WTC11 (cell line): ENCODE results near the gene COL27A1. TPM values are rescaled to one million over a fixed set of nuclear protein-coding genes. Genes with fewer than 3 reads are reported as not detected.
"Not testable (repeated sequence)": the region's sequence is repeated elsewhere in the genome, so short reads cannot be mapped to it uniquely, and the experiment has no call there.

ENCODE experiments used
- ATAC-seq: fragments of 200-7000 bp; cut with Tn5 transposase; 2 replicates; pipeline ENCODE4 v1.10.0; 2021; ENCODE audit warnings: mild to moderate bottlenecking, moderate library complexity
- CTCF ChIA-PET: fragments of 300-600 bp; sonication (Branson Sonifier 250); formaldehyde crosslinking; loops from one replicate; lab custom pipeline; 2021; ENCODE audit warnings: antibody characterized with exemption; lab: Charles Lee
- POLR2A ChIA-PET: fragments of 350-600 bp; sonication (Branson Sonifier 250); formaldehyde crosslinking; loops from one replicate; lab custom pipeline; 2021; ENCODE audit warnings: antibody characterized with exemption; lab: Charles Lee
- DNase-seq: peaks from one replicate; pipeline ENCODE4 v3.0.0; 2021; ENCODE audit warnings: low spot score
- H3K27ac Mint-ChIP-seq: 2 replicates; pipeline ENCODE4 v1.8.0; 2021; ENCODE audit warnings: mixed read lengths
- H3K27me3 Mint-ChIP-seq: 2 replicates; pipeline ENCODE4 v1.8.0; 2021; ENCODE audit warnings: low read depth, mild to moderate bottlenecking, moderate library complexity, mixed read lengths
- H3K36me3 Mint-ChIP-seq: 2 replicates; pipeline ENCODE4 v1.8.0; 2021; ENCODE audit warnings: mixed read lengths
- H3K4me1 Mint-ChIP-seq: 2 replicates; pipeline ENCODE4 v1.8.0; 2022; ENCODE audit warnings: mixed read lengths
- H3K4me3 Mint-ChIP-seq: 2 replicates; pipeline ENCODE4 v1.8.0; 2021; ENCODE audit warnings: mild to moderate bottlenecking, moderate library complexity, mixed read lengths
- H3K9me3 Mint-ChIP-seq: 2 replicates; pipeline ENCODE4 v1.8.0; 2021; ENCODE audit warnings: mixed read lengths
- E2F4 ChIP-seq: sonication (generic); formaldehyde crosslinking; IDR thresholded peaks from 2 replicates; pipeline ENCODE4 v1.8.1; 2022; ENCODE audit warnings: low read depth, mild to moderate bottlenecking, moderate library complexity, missing genetic modification reagents, borderline replicate concordance
- E2F5 ChIP-seq: sonication (generic); formaldehyde crosslinking; IDR thresholded peaks from 2 replicates; pipeline ENCODE4 v1.8.1; 2022; ENCODE audit warnings: mild to moderate bottlenecking, moderate library complexity, missing genetic modification reagents
- ETV6 ChIP-seq: sonication (generic); formaldehyde crosslinking; IDR thresholded peaks from 2 replicates; pipeline ENCODE4 v1.8.1; 2022; ENCODE audit warnings: mild to moderate bottlenecking, missing genetic modification reagents
- GTF2I ChIP-seq: fragments of 250-450 bp; sonication (Bioruptor Pico); conservative IDR thresholded peaks from 2 replicates; pipeline ENCODE4 v1.4.0; 2021; ENCODE audit warnings: mild to moderate bottlenecking
- HMGA2 ChIP-seq: fragments of 250-450 bp; sonication (Bioruptor Pico); IDR thresholded peaks from 2 replicates; pipeline ENCODE4 v1.4.0; 2021; ENCODE audit warnings: mild to moderate bottlenecking, moderate library complexity
- MAX ChIP-seq: sonication (generic); formaldehyde crosslinking; IDR thresholded peaks from 2 replicates; pipeline ENCODE4 v1.8.0; 2022; ENCODE audit warnings: mild to moderate bottlenecking, missing genetic modification reagents
- NFATC4 ChIP-seq: fragments of 250-450 bp; sonication (Bioruptor Pico); IDR thresholded peaks from 2 replicates; pipeline ENCODE4 v1.9.0; 2021; ENCODE audit warnings: mild to moderate bottlenecking
- NFYB ChIP-seq: sonication (generic); formaldehyde crosslinking; conservative IDR thresholded peaks from 2 replicates; pipeline ENCODE4 v1.8.0; 2022; ENCODE audit warnings: low read depth, missing genetic modification reagents
- RELA ChIP-seq: sonication (generic); formaldehyde crosslinking; IDR thresholded peaks from 2 replicates; pipeline ENCODE4 v1.8.1; 2022; ENCODE audit warnings: missing genetic modification reagents, mild to moderate bottlenecking, borderline replicate concordance
- RORB ChIP-seq: fragments of 250-450 bp; sonication (Bioruptor Pico); IDR thresholded peaks from 2 replicates; pipeline ENCODE4 v1.9.0; 2021; ENCODE audit warnings: mild to moderate bottlenecking
- SP1 ChIP-seq: sonication (generic); formaldehyde crosslinking; conservative IDR thresholded peaks from 2 replicates; pipeline ENCODE4 v1.8.1; 2022; ENCODE audit warnings: missing genetic modification reagents
- USF1 ChIP-seq: sonication (generic); formaldehyde crosslinking; IDR thresholded peaks from 2 replicates; pipeline ENCODE4 v1.8.0; 2022; ENCODE audit warnings: mild to moderate bottlenecking, missing genetic modification reagents
- ZNF281 ChIP-seq: sonication (generic); formaldehyde crosslinking; IDR thresholded peaks from 2 replicates; pipeline ENCODE4 v1.8.0; 2023; ENCODE audit warnings: mild to moderate bottlenecking, missing genetic modification reagents
- ZNF396 ChIP-seq: fragments of 250-450 bp; sonication (Bioruptor Pico); IDR thresholded peaks from 2 replicates; pipeline ENCODE4 v1.8.0; 2021; ENCODE audit warnings: mild to moderate bottlenecking, moderate library complexity, borderline replicate concordance
- ZNF416 ChIP-seq: fragments of 250-450 bp; sonication (Bioruptor Pico); IDR thresholded peaks from 2 replicates; pipeline ENCODE4 v1.9.0; 2021; ENCODE audit warnings: mild to moderate bottlenecking, inconsistent platforms
- ZNF423 ChIP-seq: fragments of 250-450 bp; sonication (Bioruptor Pico); IDR thresholded peaks from 2 replicates; pipeline ENCODE4 v2.1.2; 2022; ENCODE audit warnings: mild to moderate bottlenecking, moderate library complexity
- total RNA-seq: library from RNA; stranded (reverse); gene quantifications from 3 replicates; pipeline ENCODE4 v1.2.3, GENCODE V29; 2021
- TF ChIP-seq, protein P1 (sequence below): fragments of 200-600 bp; IDR thresholded peaks from 2 replicates; pipeline ENCODE4 v1.8.0; 2022; ENCODE audit warnings: antibody characterized with exemption
- TF ChIP-seq, protein P2 (sequence below): sonication (generic); formaldehyde crosslinking; IDR thresholded peaks from 2 replicates; pipeline ENCODE4 v1.8.1; 2022; ENCODE audit warnings: mild to moderate bottlenecking, missing genetic modification reagents, moderate library complexity, borderline replicate concordance
- TF ChIP-seq, protein P3 (sequence below): sonication (generic); formaldehyde crosslinking; conservative IDR thresholded peaks from 2 replicates; pipeline ENCODE4 v1.8.1; 2022; ENCODE audit warnings: mild to moderate bottlenecking, missing genetic modification reagents

The COL27A1 gene
- total RNA-seq, 1 experiment from 2014 or later: 47.5 TPM

DNA sequence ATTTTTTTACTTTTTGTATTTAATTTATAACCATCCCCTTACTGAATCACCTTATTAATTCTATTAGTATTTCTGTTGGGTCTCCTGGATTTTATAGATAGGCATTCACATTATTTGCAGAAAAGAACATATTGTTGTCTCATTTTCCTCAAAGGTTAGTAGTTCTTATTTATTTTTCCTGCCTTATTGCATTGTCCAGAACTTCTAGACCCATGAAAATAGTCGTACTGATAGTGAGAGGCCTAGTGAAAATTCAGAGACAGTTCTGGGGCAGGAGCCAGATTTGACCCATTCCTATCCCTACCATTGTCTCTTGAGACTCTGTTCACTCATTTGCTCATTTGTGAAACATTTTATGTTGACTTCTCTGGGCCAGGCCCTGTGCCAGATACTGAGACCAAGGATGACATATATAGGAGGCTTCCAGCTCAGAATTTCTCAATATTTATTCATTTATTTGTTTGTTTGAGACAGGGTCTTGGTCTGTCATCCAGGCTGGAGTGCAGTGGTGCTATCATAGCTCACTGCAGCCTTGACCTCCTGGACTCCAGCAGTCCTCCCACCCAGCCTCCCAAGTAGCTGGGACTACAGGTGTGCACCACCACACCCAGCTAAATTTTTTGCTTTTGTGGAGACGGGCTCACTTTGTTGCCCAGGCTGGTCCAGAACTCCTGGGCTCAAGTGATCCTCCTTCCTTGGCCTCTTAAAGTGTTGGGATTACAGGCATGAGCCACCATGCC is 34.7 kb downstream of the COL27A1 start (continued):
- TF ChIP-seq, protein P1, sequence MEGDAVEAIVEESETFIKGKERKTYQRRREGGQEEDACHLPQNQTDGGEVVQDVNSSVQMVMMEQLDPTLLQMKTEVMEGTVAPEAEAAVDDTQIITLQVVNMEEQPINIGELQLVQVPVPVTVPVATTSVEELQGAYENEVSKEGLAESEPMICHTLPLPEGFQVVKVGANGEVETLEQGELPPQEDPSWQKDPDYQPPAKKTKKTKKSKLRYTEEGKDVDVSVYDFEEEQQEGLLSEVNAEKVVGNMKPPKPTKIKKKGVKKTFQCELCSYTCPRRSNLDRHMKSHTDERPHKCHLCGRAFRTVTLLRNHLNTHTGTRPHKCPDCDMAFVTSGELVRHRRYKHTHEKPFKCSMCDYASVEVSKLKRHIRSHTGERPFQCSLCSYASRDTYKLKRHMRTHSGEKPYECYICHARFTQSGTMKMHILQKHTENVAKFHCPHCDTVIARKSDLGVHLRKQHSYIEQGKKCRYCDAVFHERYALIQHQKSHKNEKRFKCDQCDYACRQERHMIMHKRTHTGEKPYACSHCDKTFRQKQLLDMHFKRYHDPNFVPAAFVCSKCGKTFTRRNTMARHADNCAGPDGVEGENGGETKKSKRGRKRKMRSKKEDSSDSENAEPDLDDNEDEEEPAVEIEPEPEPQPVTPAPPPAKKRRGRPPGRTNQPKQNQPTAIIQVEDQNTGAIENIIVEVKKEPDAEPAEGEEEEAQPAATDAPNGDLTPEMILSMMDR: no peak
- TF ChIP-seq E2F5 (CRISPR knock-in tag) (no peak), MAX (CRISPR knock-in tag) (no peak), ETV6 (no peak), ZNF281 (no peak), E2F4 (CRISPR knock-in tag) (no peak)

GRCh38 chr9:114190563-114190905 is 35.2 kb downstream of the COL27A1 start:
- Mint-ChIP-seq H3K9me3 (peaks cover 30% of the 10 kb centered on the region), H3K27ac (no peak overlapping the region), H3K27me3 (no peaks in the 10 kb centered on the region; the same call in 1 of the 2 replicates), H3K4me3 (no peak overlapping the region), H3K36me3 (peaks cover 51% of the 10 kb centered on the region), H3K4me1 (no peaks in the 10 kb centered on the region)
- CTCF ChIA-PET: interaction anchor here (1.1 kb wide), 1 partner anchor 100 kb away, joined by 3 read pairs; no protein-coding TSS in a partner anchor
- POLR2A ChIA-PET: no interaction called here
- TF ChIP-seq MAX (CRISPR knock-in tag) (no peak), SP1 (CRISPR knock-in tag) (no peak)
- DNase-seq: no peak
- no peak for ATAC-seq

GRCh38 chr9:114191402-114191801 is 36.1 kb downstream of the COL27A1 start:
- peaks cover 48% of the 10 kb centered on the region for H3K36me3 Mint-ChIP-seq
- H3K4me1 Mint-ChIP-seq, DNase-seq, POLR2A ChIA-PET, CTCF ChIA-PET, ATAC-seq, H3K27ac Mint-ChIP-seq, H3K4me3 Mint-ChIP-seq, H3K27me3 Mint-ChIP-seq: not testable (repeated sequence)
- peaks cover 30% of the 10 kb centered on the region for H3K9me3 Mint-ChIP-seq

- ChIA-PET CTCF (interaction anchor here (1.1 to 1.6 kb wide), 2 partner anchors 110 to 112 kb away, joined by 3 to 4 read pairs; no protein-coding TSS in a partner anchor), POLR2A (interaction anchor here (0.6 kb wide), 1 partner anchor 513 kb away, joined by 3 read pairs; no protein-coding TSS in a partner anchor)
- Mint-ChIP-seq H3K4me3 (no peak overlapping the region), H3K36me3 (peaks cover 40% of the 10 kb centered on the region), H3K27me3 (no peaks in the 10 kb centered on the region; the same call in 1 of the 2 replicates), H3K4me1 (no peaks in the 10 kb centered on the region), H3K27ac (no peak overlapping the region), H3K9me3 (peaks cover 30% of the 10 kb centered on the region)
- no peak for DNase-seq
- ATAC-seq: no peak
- no peak for TF ChIP-seq GTF2I
- no peak for TF ChIP-seq NFATC4 (CRISPR knock-in tag)
- no peak for TF ChIP-seq RORB (CRISPR knock-in tag)
- no peak for TF ChIP-seq ZNF396 (CRISPR knock-in tag)
- TF ChIP-seq USF1 (CRISPR knock-in tag): no peak
- TF ChIP-seq, protein P2, sequence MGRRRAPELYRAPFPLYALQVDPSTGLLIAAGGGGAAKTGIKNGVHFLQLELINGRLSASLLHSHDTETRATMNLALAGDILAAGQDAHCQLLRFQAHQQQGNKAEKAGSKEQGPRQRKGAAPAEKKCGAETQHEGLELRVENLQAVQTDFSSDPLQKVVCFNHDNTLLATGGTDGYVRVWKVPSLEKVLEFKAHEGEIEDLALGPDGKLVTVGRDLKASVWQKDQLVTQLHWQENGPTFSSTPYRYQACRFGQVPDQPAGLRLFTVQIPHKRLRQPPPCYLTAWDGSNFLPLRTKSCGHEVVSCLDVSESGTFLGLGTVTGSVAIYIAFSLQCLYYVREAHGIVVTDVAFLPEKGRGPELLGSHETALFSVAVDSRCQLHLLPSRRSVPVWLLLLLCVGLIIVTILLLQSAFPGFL (CRISPR knock-in tag): no peak
- no peak for TF ChIP-seq ZNF423 (CRISPR knock-in tag)
- no peak for TF ChIP-seq ZNF416
- no peak for TF ChIP-seq E2F5 (CRISPR knock-in tag)
- TF ChIP-seq RELA (CRISPR knock-in tag): no peak
- TF ChIP-seq NFYB (CRISPR knock-in tag): no peak
- TF ChIP-seq HMGA2: no peak
- TF ChIP-seq, protein P3, sequence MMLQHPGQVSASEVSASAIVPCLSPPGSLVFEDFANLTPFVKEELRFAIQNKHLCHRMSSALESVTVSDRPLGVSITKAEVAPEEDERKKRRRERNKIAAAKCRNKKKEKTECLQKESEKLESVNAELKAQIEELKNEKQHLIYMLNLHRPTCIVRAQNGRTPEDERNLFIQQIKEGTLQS (CRISPR knock-in tag): no peak
Measured at GRCh38 chr9:114192539-114192938, 37.2 kb downstream of the COL27A1 start.
